ENCODE results near the gene GAREM2. TPM values are rescaled to one million over a fixed set of nuclear protein-coding genes. Genes with fewer than 3 reads are reported as not detected.

The GAREM2 gene
- total RNA-seq, 1 donor from 2014 or later: 6.1 TPM

- FAIRE-seq: no peak
These were observed 51.2 kb downstream of the GAREM2 start for GRCh38 chr2:26224095-26224494.

GRCh38 chr2:26229595-26229994 lies 56.7 kb downstream of the GAREM2 start:
- DNase-seq (ENCODE audit: low spot score in 2 of 2) (no peak), FAIRE-seq (no peak)

More at GRCh38 chr2:26224095-26224494, 51.2 kb downstream of the GAREM2 start:
- no peak for DNase-seq (ENCODE audit: low spot score in 2 of 2)

GRCh38 chr2:26230806-26231205 lies 57.9 kb downstream of the GAREM2 start:
- FAIRE-seq (no peak), DNase-seq (ENCODE audit: low spot score in 2 of 2) (no peak)

DNA sequence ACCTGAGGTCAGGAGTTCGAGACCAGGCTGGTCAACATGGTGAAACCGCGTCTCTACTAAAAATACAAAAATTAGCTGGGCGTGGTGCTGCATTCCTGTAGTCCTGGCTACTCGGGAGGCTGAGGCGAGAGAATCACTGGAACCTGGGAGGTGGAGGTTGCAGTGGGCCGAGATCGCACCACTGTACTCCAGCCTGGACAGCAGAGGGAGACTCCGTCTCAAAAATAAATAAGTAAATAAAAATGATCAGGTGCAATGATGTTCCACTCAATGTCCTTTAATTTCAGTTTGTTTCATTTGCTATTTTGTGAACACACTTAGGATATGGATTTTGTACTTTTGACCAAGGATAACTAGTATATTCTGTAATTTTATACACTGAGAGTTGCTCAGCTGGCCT lies 62.2 kb downstream of the GAREM2 start:
- FAIRE-seq (no peak), DNase-seq (ENCODE audit: low spot score in 2 of 2) (no peak)

GRCh38 chr2:26237868-26238267 lies 65.0 kb downstream of the GAREM2 start:
- FAIRE-seq: no peak
- DNase-seq (ENCODE audit: low spot score in 2 of 2): no peak

- DNase-seq (ENCODE audit: low spot score in 2 of 2): no peak
- no peak for FAIRE-seq
These were observed 65.5 kb downstream of the GAREM2 start for GRCh38 chr2:26238311-26238958.

Other genes starting within 250 kb of the GAREM2 start
- gene KIF3C, start 190.6 kb upstream of the GAREM2 start, total RNA-seq: 86.8 TPM
- 152 TPM for gene RAB10, start 139.0 kb upstream of the GAREM2 start, total RNA-seq
- gene HADHA, start 71.5 kb downstream of the GAREM2 start, total RNA-seq: 85.2 TPM
- gene HADHB, start 71.9 kb downstream of the GAREM2 start, total RNA-seq: 37.9 TPM
- gene SELENOI, start 173.1 kb downstream of the GAREM2 start, total RNA-seq: 63.6 TPM
- under 0.01 TPM for gene ADGRF3, start 173.7 kb downstream of the GAREM2 start, total RNA-seq
- gene DRC1, start 228.8 kb downstream of the GAREM2 start, total RNA-seq: 9.0 TPM

All from frontal cortex (tissue), 4 donors.